ENCODE measurements around the gene CACNA2D4.

GRCh38 chr12:1863823-1864222 is 54.6 kb downstream of the CACNA2D4 start:
- TF ChIP-seq CTCF (IDR thresholded peaks at IDR 0.05) (no peak), POLR2A (IDR thresholded peaks at IDR 0.05) (no peak), EP300 (IDR thresholded peaks at IDR 0.05) (no peak), POLR2AphosphoS5 (IDR thresholded peaks at IDR 0.05) (no peak)

Data from gastroesophageal sphincter (tissue), 3 donors.